CD4-positive, alpha-beta T cell treated with Interleukin-10 for 1 hour (primary cell): ENCODE results near the gene ALDH18A1.
"Not testable (repeated sequence)": the region's sequence is repeated elsewhere in the genome, so short reads cannot be mapped to it uniquely, and the experiment has no call there.

Experiments
- DNase-seq: peaks from one replicate; pipeline ENCODE4 v3.0.0-alpha.2; 2020

The ALDH18A1 gene

GRCh38 chr10:95648138-95648537 is 8.4 kb downstream of the ALDH18A1 start:
- DNase-seq: no peak

GRCh38 chr10:95646160-95646559 is 10.4 kb downstream of the ALDH18A1 start:
- DNase-seq: no peak

GRCh38 chr10:95644901-95645300 is 11.6 kb downstream of the ALDH18A1 start:
- DNase-seq: no peak

GRCh38 chr10:95640891-95641315 is 15.6 kb downstream of the ALDH18A1 start:
- DNase-seq: no peak

GRCh38 chr10:95637911-95638310 is 18.6 kb downstream of the ALDH18A1 start:
- DNase-seq: no peak

GRCh38 chr10:95637140-95637539 is 19.4 kb downstream of the ALDH18A1 start:
- no peak for DNase-seq

- DNase-seq: no peak
Observed at GRCh38 chr10:95635319-95635733, 21.2 kb downstream of the ALDH18A1 start.

- DNase-seq: no peak
Observed at GRCh38 chr10:95628786-95629185, 27.7 kb downstream of the ALDH18A1 start.

GRCh38 chr10:95626500-95626899 is 30.0 kb downstream of the ALDH18A1 start:
- no peak for DNase-seq

GRCh38 chr10:95620415-95620814 is 36.1 kb downstream of the ALDH18A1 start:
- DNase-seq: not testable (repeated sequence)

GRCh38 chr10:95618101-95618500 is 38.4 kb downstream of the ALDH18A1 start:
- DNase-seq: no peak

GRCh38 chr10:95616446-95616845 is 40.1 kb downstream of the ALDH18A1 start:
- DNase-seq: no peak

- no peak for DNase-seq
Observed at GRCh38 chr10:95613330-95613729, 43.2 kb downstream of the ALDH18A1 start.

- no peak for DNase-seq
Observed at GRCh38 chr10:95610727-95611126, 45.8 kb downstream of the ALDH18A1 start.

GRCh38 chr10:95606922-95607321 is 49.6 kb downstream of the ALDH18A1 start:
- no peak for DNase-seq

GRCh38 chr10:95605163-95605562 is 51.3 kb downstream of the ALDH18A1 start:
- DNase-seq: no peak

- no peak for DNase-seq
Observed at GRCh38 chr10:95604630-95605029, 51.9 kb downstream of the ALDH18A1 start.

GRCh38 chr10:95602382-95602781 is 54.1 kb downstream of the ALDH18A1 start:
- no peak for DNase-seq

- DNase-seq: peak; percentile 49
Observed at GRCh38 chr10:95601116-95601719, 55.3 kb downstream of the ALDH18A1 start.

- DNase-seq: no peak
Observed at GRCh38 chr10:95600158-95600557, 56.4 kb downstream of the ALDH18A1 start.

GRCh38 chr10:95597788-95598187 is 58.7 kb downstream of the ALDH18A1 start:
- no peak for DNase-seq

GRCh38 chr10:95588025-95588424 is 68.5 kb downstream of the ALDH18A1 start:
- DNase-seq: no peak

- no peak for DNase-seq
Observed at GRCh38 chr10:95579835-95580535, 76.5 kb downstream of the ALDH18A1 start.

- DNase-seq: no peak
Observed at GRCh38 chr10:95579292-95579691, 77.2 kb downstream of the ALDH18A1 start.

- DNase-seq: no peak
Observed at GRCh38 chr10:95578619-95579018, 77.9 kb downstream of the ALDH18A1 start.
